ENCODE results near the gene PPM1J.

PPM1J gene

DNA sequence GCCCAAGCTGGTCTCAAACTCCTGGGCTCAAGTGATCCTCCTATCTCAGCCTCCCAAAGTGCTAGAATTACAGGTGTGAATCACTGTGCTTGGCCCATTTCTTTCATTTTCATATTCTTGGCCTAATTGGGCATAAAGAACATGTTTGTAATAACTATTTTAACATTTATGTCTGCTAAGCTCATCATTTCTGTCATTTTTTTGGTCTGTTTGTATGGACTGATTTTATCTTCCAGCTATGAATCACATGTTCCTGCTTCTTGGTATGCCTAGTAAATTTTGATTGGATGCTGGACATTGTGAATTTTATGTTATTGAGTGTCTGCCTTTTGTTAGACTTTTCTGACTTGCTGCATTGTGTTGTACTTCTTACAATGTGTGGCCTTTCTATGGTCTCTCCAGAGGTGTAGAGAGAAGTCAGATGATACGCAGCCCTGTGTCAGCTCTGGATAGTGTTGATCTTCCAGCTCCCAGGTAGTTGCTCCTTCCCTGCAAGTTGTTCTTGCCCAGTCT is 39.0 kb upstream of the PPM1J start:
- H3K27me3 ChIP-seq (ENCODE audit: insufficient read depth, poor library complexity, severe bottlenecking): no peaks in the 10 kb centered on the region
- H3K9me3 ChIP-seq (ENCODE audit: severe bottlenecking): no peaks in the 10 kb centered on the region

DNA sequence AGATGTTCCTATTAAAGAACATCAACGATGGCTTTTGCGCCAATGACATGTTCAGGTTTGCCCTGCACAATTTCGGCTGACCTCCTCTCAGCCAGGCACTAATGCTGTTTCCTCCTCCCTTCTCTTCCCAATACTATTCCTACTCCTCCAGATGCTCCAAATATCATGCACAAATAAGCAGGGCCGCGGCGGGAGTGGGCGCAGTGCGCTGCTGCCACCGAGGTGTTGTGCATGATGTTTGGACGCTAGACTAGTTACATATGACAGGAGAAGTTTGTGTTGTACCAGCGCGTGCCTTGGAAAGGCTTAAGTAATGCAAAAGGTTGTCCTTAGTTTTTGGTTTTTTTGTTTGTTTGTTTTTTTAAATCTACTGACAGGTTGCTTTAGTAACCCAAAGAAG is 33.3 kb upstream of the PPM1J start:
- TF ChIP-seq, protein P1, sequence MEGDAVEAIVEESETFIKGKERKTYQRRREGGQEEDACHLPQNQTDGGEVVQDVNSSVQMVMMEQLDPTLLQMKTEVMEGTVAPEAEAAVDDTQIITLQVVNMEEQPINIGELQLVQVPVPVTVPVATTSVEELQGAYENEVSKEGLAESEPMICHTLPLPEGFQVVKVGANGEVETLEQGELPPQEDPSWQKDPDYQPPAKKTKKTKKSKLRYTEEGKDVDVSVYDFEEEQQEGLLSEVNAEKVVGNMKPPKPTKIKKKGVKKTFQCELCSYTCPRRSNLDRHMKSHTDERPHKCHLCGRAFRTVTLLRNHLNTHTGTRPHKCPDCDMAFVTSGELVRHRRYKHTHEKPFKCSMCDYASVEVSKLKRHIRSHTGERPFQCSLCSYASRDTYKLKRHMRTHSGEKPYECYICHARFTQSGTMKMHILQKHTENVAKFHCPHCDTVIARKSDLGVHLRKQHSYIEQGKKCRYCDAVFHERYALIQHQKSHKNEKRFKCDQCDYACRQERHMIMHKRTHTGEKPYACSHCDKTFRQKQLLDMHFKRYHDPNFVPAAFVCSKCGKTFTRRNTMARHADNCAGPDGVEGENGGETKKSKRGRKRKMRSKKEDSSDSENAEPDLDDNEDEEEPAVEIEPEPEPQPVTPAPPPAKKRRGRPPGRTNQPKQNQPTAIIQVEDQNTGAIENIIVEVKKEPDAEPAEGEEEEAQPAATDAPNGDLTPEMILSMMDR (IDR thresholded peaks at IDR 0.05; ENCODE audit: poor library complexity, severe bottlenecking): no peak
- no peak for DNase-seq (ENCODE audit: low spot score)
- no peaks in the 10 kb centered on the region for H3K9me3 ChIP-seq (ENCODE audit: severe bottlenecking)
- H3K4me1 ChIP-seq (ENCODE audit: insufficient read depth, poor library complexity, severe bottlenecking): peaks cover 3% of the 10 kb centered on the region
- no peak for ATAC-seq (ENCODE audit: low read depth)
- H3K36me3 ChIP-seq (ENCODE audit: low read depth): no peaks in the 10 kb centered on the region
- H3K27ac ChIP-seq (ENCODE audit: poor library complexity, severe bottlenecking): no peak overlapping the region
- H3K4me3 ChIP-seq (ENCODE audit: severe bottlenecking): no peak overlapping the region
- peaks cover 14% of the 10 kb centered on the region for H3K27me3 ChIP-seq (ENCODE audit: insufficient read depth, poor library complexity, severe bottlenecking)

More for the DNA sequence above, 39.0 kb upstream of the PPM1J start:
- H3K4me3 ChIP-seq (ENCODE audit: severe bottlenecking): no peak overlapping the region
- no peak overlapping the region for H3K27ac ChIP-seq (ENCODE audit: poor library complexity, severe bottlenecking)
- no peaks in the 10 kb centered on the region for H3K36me3 ChIP-seq (ENCODE audit: low read depth)
- no peak for DNase-seq (ENCODE audit: low spot score)
- no peak for ATAC-seq (ENCODE audit: low read depth)
- TF ChIP-seq, protein P1 (IDR thresholded peaks at IDR 0.05; ENCODE audit: poor library complexity, severe bottlenecking): no peak
- no peaks in the 10 kb centered on the region for H3K4me1 ChIP-seq (ENCODE audit: insufficient read depth, poor library complexity, severe bottlenecking)

DNA sequence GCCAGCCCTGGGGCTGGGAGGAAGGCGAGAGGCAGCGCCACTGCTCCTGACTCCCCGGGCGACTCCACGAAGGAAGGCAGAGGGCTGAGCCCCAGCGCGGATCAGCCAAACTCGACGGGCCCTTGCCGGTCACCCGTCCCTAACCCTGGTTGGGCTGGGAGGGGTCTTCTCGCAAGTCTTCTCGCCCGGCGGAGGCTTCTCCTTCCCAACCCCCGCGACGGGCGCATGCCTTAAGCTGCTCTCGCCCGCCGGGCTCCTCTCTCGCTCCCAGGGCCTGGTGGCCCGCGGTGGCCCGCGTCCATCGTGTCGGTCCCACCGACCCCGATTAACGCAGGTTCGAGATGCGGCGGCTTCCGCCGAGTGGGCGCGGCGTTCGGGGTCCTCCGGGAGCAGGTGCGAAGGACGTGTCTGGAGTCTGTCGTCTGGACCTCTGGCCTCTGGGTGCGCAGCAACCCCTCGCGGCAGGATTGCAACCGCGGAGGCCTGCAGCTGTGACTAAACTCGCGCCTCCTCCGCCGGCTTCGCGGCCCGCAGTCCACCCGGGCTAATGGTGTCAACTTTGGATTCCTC is 29.0 kb upstream of the PPM1J start:
- ATAC-seq (ENCODE audit: low read depth) (peak; percentile 80), DNase-seq (ENCODE audit: low spot score) (no peak)
- TF ChIP-seq, protein P1 (IDR thresholded peaks at IDR 0.05; ENCODE audit: poor library complexity, severe bottlenecking): peak; percentile 52
- Histone ChIP-seq H3K27me3 (ENCODE audit: insufficient read depth, poor library complexity, severe bottlenecking) (peaks cover 14% of the 10 kb centered on the region), H3K4me1 (ENCODE audit: insufficient read depth, poor library complexity, severe bottlenecking) (peaks cover 3% of the 10 kb centered on the region), H3K27ac (ENCODE audit: poor library complexity, severe bottlenecking) (no peak overlapping the region), H3K9me3 (ENCODE audit: severe bottlenecking) (no peaks in the 10 kb centered on the region), H3K36me3 (ENCODE audit: low read depth) (no peaks in the 10 kb centered on the region), H3K4me3 (ENCODE audit: severe bottlenecking) (peak overlapping the region; percentile 6)

DNA sequence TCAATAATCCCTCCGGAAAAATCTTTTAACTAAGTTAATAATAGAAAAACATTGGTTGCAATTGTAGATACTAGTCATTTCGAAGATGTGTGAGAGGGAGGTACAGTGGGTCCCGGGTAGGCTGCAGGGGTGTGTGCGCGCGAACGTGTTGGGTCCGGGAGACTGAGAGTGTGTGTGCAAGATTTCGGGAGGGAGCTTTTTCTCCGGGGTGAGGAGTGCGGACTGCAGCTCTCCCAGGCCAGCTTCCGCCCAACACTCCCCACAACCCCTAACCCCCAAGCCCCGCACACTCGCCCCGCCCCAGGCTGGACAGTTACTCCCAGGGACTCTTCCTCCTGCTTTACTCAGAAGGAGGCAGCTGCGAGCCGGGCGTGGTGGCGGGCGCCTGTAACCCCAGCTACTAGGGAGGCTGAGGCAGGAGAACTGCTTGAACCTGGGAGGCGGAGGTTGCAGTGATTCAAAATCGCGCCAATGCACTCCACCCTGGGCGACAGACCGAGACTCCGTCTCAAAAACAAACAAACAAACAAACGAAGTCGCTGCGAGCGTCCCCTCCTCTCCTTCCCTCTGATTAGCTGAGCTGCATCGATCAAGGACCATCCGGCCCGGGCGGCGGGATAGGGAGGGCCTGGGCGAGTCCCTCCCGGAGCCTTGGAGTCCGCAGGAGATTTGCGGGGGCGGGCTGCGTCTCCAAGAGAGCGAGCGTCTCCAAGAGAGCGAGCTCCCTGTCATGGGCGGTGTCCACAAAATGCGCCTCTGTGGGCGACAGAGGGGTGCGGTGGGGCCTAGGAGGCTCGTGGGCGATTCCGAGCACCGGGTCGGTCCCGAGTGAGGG is 28.3 kb upstream of the PPM1J start:
- Histone ChIP-seq H3K9me3 (ENCODE audit: severe bottlenecking) (no peaks in the 10 kb centered on the region), H3K27ac (ENCODE audit: poor library complexity, severe bottlenecking) (no peak overlapping the region), H3K4me3 (ENCODE audit: severe bottlenecking) (peak overlapping the region; percentile 6), H3K27me3 (ENCODE audit: insufficient read depth, poor library complexity, severe bottlenecking) (peaks cover 14% of the 10 kb centered on the region), H3K4me1 (ENCODE audit: insufficient read depth, poor library complexity, severe bottlenecking) (peaks cover 3% of the 10 kb centered on the region), H3K36me3 (ENCODE audit: low read depth) (no peaks in the 10 kb centered on the region)
- DNase-seq (ENCODE audit: low spot score): peak; percentile 68
- peak; percentile 41; the same call in 1 of the 3 replicates for ATAC-seq (ENCODE audit: low read depth)
- TF ChIP-seq, protein P1 (IDR thresholded peaks at IDR 0.05; ENCODE audit: poor library complexity, severe bottlenecking): no peak
